ENCODE measurements around the gene ARHGAP33.
"Not testable (repeated sequence)": the region's sequence is repeated elsewhere in the genome, so short reads cannot be mapped to it uniquely, and the experiment has no call there.

Gene ARHGAP33

DNA sequence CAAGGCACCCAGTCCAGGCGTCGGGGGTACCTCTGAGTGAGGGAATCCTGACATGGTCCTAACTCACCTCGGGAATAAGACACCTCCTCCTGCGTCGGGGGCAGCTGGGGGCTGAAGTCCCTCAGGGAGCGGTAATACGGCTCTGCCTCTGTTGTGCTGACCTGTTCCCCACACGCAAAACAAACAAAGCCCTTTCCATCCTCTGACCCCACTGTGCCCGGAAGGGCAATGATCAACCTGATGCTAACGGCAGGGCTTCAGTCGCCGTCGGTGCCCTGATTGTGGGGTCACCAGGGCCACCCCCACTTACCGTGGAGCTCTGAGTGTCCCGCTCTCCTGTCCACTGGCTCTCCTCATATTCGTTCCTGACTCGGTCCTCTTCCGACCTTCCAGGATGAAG is 55.6 kb downstream of the ARHGAP33 start:
- DNase-seq (ENCODE audit: low read depth): no peak

DNA sequence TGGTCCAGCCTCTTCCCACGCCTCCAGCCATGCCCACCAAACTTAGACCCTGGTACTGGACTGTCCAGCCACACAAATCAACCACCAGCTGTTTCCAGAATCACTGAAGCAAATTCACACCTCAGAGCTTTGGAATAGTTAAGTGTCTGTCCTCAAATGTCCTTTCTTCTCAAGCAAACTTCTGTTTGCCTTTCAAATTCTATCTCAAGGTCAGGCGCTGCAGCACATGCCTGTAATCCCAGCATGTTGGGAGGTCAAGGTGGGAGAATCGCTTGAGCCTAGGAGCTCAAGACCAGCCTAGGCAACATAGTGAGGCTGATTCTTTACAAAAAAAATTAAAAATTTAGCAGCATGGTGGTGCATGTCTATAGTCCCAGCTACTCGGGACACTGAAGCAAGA is 56.7 kb downstream of the ARHGAP33 start:
- no peak for DNase-seq (ENCODE audit: low read depth)

DNA sequence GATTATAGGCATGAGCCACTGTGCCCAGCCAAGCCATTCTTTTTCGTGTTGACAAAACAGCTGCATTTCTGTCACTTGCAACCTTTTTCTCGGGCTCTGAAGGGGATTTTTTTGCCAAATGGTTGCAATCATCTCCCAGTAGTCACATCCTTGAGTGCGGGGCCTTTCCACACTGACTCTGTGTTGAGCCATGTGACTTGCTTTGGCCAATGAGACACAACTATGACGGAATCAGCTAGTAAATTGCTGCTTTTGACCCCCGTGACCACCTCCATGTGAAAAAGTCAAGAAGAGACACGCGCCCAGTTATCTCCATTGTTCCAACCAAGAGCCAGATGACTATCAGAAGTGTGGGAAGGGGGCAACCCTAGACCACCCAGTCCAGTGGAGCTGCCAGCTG is 58.6 kb downstream of the ARHGAP33 start:
- no peak for DNase-seq (ENCODE audit: low read depth)

DNA sequence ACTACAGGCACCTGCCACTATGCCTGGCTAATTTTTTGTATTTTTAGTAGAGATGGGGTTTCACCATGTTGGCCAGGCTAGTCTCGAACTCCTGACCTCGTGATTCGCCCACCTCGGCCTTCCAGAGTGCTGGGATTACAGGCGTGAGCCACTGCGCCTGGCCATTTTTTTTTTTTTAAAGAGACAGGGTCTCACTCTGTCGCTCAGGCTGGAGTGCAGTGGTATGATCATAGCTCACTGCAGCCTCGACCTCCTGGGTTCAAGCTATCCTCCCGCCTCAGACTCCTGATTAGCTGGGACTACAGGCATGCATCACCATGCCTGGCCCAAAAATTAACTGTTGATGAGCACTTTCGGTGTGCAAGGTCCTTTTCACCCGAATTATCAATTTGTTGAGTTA is 60.7 kb downstream of the ARHGAP33 start:
- not testable (repeated sequence) for DNase-seq (ENCODE audit: low read depth)

Measured in fibroblast of gingiva (primary cell).